GM23338 (cell line): ENCODE data around the gene YIPF7. TPM values are rescaled to one million over a fixed set of nuclear protein-coding genes. Genes with fewer than 3 reads are reported as not detected.

Experiments used
- ATAC-seq: fragments of 200-7000 bp; cut with Tn5 transposase; 3 replicates; pipeline ENCODE4 v1.9.1; 2020
- DNase-seq: peaks from one replicate; pipeline ENCODE4 v3.0.0-alpha.2; 2015; ENCODE audit warnings: low spot score
- H2AFZ ChIP-seq: fragments of 200-600 bp; sonication (generic); 2 replicates; pipeline ENCODE4 v1.8.0; 2016; ENCODE audit warnings: antibody characterized with exemption, mild to moderate bottlenecking, moderate library complexity
- H3F3A ChIP-seq: fragments of 200-600 bp; sonication (generic); replicated peaks from 2 replicates; pipeline ENCODE4 v1.8.0; 2017; ENCODE audit warnings: antibody characterized with exemption, mixed run types, low read depth
- H3K27ac ChIP-seq: fragments of 200-600 bp; sonication (generic); 2 replicates; pipeline ENCODE4 v1.6.1; 2016; ENCODE audit warnings: low read depth
- H3K27me3 ChIP-seq: fragments of 200-600 bp; sonication (generic); 2 replicates; pipeline ENCODE4 v1.8.0; 2016; ENCODE audit warnings: mild to moderate bottlenecking, mixed run types, moderate library complexity; ENCODE audit not compliant: insufficient read depth
- H3K36me3 ChIP-seq: fragments of 200-600 bp; sonication (generic); 2 replicates; pipeline ENCODE4 v1.8.0; 2016; ENCODE audit warnings: mild to moderate bottlenecking; ENCODE audit not compliant: insufficient read depth
- H3K4me1 ChIP-seq: fragments of 200-600 bp; sonication (generic); 2 replicates; pipeline ENCODE4 v1.8.0; 2016; ENCODE audit warnings: mild to moderate bottlenecking, moderate library complexity; ENCODE audit not compliant: insufficient read depth
- H3K4me2 ChIP-seq: fragments of 200-600 bp; sonication (generic); 2 replicates; pipeline ENCODE4 v1.7.1; 2017; ENCODE audit warnings: mixed run types
- H3K4me3 ChIP-seq: fragments of 200-600 bp; sonication (generic); 2 replicates; pipeline ENCODE4 v1.6.1; 2016; ENCODE audit warnings: mixed run types
- H3K79me2 ChIP-seq: fragments of 200-600 bp; sonication (generic); replicated peaks from 2 replicates; pipeline ENCODE4 v1.8.0; 2017; ENCODE audit warnings: mild to moderate bottlenecking; ENCODE audit not compliant: insufficient read depth
- H3K9me2 ChIP-seq: fragments of 200-600 bp; sonication (generic); 2 replicates; pipeline ENCODE4 v1.8.0; 2017; ENCODE audit not compliant: insufficient read depth
- H4K20me1 ChIP-seq: fragments of 200-600 bp; sonication (generic); replicated peaks from 2 replicates; pipeline ENCODE4 v1.8.0; 2017; ENCODE audit warnings: mild to moderate bottlenecking; ENCODE audit not compliant: insufficient read depth
- H3K27ac Mint-ChIP-seq: 2 replicates; pipeline ENCODE4 v1.8.0; 2020; ENCODE audit warnings: inconsistent platforms, mild to moderate bottlenecking, moderate library complexity, mixed read lengths
- H3K27me3 Mint-ChIP-seq: 3 replicates; pipeline ENCODE4 v1.8.0; 2022; ENCODE audit warnings: low read depth, mild to moderate bottlenecking, moderate library complexity, mixed read lengths, inconsistent platforms; ENCODE audit not compliant: insufficient read depth, poor library complexity
- H3K36me3 Mint-ChIP-seq: 3 replicates; pipeline ENCODE4 v1.8.0; 2021; ENCODE audit warnings: low read depth, mild to moderate bottlenecking, inconsistent platforms, moderate library complexity, mixed read lengths
- H3K4me1 Mint-ChIP-seq: 3 replicates; pipeline ENCODE4 v1.8.0; 2020; ENCODE audit warnings: mild to moderate bottlenecking, inconsistent platforms, mixed read lengths
- H3K4me3 Mint-ChIP-seq: 3 replicates; pipeline ENCODE4 v1.8.0; 2021; ENCODE audit warnings: moderate library complexity, mild to moderate bottlenecking, inconsistent platforms, mixed read lengths
- H3K9me3 Mint-ChIP-seq: 3 replicates; pipeline ENCODE4 v1.8.0; 2020; ENCODE audit warnings: moderate library complexity, mild to moderate bottlenecking, inconsistent platforms, mixed read lengths
- CREB1 ChIP-seq: fragments of 250-450 bp; sonication (Bioruptor Pico); IDR thresholded peaks from 2 replicates; pipeline ENCODE4 v1.5.0; 2020; ENCODE audit warnings: low read depth, mild to moderate bottlenecking, moderate library complexity
- ETS1 ChIP-seq: IDR thresholded peaks from 2 replicates; pipeline ENCODE4 v1.6.1; 2016; ENCODE audit warnings: antibody characterized with exemption
- NANOG ChIP-seq: IDR thresholded peaks from 2 replicates; pipeline ENCODE4 v1.6.1; 2016; ENCODE audit warnings: antibody characterized with exemption, borderline replicate concordance
- POLR2AphosphoS5 ChIP-seq: IDR thresholded peaks from 2 replicates; pipeline ENCODE4 v1.6.1; 2016; ENCODE audit warnings: antibody characterized with exemption, low read depth
- STAT1 ChIP-seq: IDR thresholded peaks from one replicate; pipeline ENCODE4 v1.6.1; 2016; ENCODE audit warnings: antibody characterized with exemption; ENCODE audit not compliant: unreplicated experiment
- ZNF114 ChIP-seq: fragments of 250-450 bp; sonication (Bioruptor Pico); IDR thresholded peaks from 2 replicates; pipeline ENCODE4 v1.5.0; 2020; ENCODE audit warnings: mild to moderate bottlenecking, moderate library complexity
- ZNF462 ChIP-seq: fragments of 250-450 bp; sonication (Bioruptor Pico); IDR thresholded peaks from 2 replicates; pipeline ENCODE4 v1.5.0; 2020; ENCODE audit warnings: mild to moderate bottlenecking, moderate library complexity
- polyA plus RNA-seq: library from polyadenylated mRNA; unstranded; fragments of >200 nt; fragmentation: Nextera tagmentation; extraction: Ambion mirVana; gene quantifications from 2 replicates; pipeline ENCODE4 v1.2.1, GENCODE V29; 2016
- total RNA-seq: library from RNA; depleted of rRNA; stranded (reverse); fragments of >200 nt; shearing (Covaris generic); gene quantifications from 2 replicates; pipeline ENCODE4 v1.2.3, GENCODE V29; 2014

YIPF7 gene
- total and polyA plus RNA-seq, 2 experiments from 2014 or later: not detected

- no peak for TF ChIP-seq ZNF462
- TF ChIP-seq CREB1 (CRISPR knock-in tag): no peak
Measured at GRCh38 chr4:44663539-44664263, 12.3 kb upstream of the YIPF7 start (continued).

- no peaks in the 10 kb centered on the region for H3K36me3 ChIP-seq
- no peaks in the 10 kb centered on the region for H4K20me1 ChIP-seq
- H3K4me3 Mint-ChIP-seq: no peak overlapping the region
- H2AFZ ChIP-seq: no peak overlapping the region
- TF ChIP-seq NANOG (no peak), POLR2AphosphoS5 (no peak), CREB1 (CRISPR knock-in tag) (no peak), ZNF114 (CRISPR knock-in tag) (no peak), STAT1 (no peak), ETS1 (no peak), ZNF462 (no peak)
- H3K9me3 Mint-ChIP-seq: no peaks in the 10 kb centered on the region
- no peaks in the 10 kb centered on the region for H3K27me3 ChIP-seq
- no peaks in the 10 kb centered on the region for H3K4me1 ChIP-seq
- no peak overlapping the region for H3K27ac Mint-ChIP-seq
- no peak overlapping the region for H3K4me3 ChIP-seq
- peaks cover 8% of the 10 kb centered on the region; the same call in 2 of the 3 replicates for H3K4me1 Mint-ChIP-seq
- H3K27me3 Mint-ChIP-seq: no peaks in the 10 kb centered on the region
- no peaks in the 10 kb centered on the region for H3K9me2 ChIP-seq
- H3K79me2 ChIP-seq: no peaks in the 10 kb centered on the region
- H3K4me2 ChIP-seq: no peak overlapping the region
- no peaks in the 10 kb centered on the region for H3F3A ChIP-seq
- H3K36me3 Mint-ChIP-seq: no peaks in the 10 kb centered on the region
- ATAC-seq (no peak), DNase-seq (no peak)
- H3K27ac ChIP-seq: no peak overlapping the region
Measured at GRCh38 chr4:44662623-44663005, 11.2 kb upstream of the YIPF7 start.
